Peyer's patch (tissue), 4 donors: ENCODE results near the gene FAHD2B.

Experiments used
- POLR2A ChIP-seq, 2 donors: fragments of 450-650 bp; IDR thresholded peaks; one replicate each; pipeline ENCODE4 v1.5.1; 2017; ENCODE audit warnings: antibody characterized with exemption in 2 of 2, mild to moderate bottlenecking in 2 of 2, moderate library complexity in 2 of 2
- TF ChIP-seq, protein P1 (sequence below), 6 experiments: fragments of 450-650 bp in 4 of 6; fragments of 200-600 bp in 2 of 6; sonication (generic) in 1 of 6; IDR thresholded peaks; one replicate each; pipeline ENCODE4 v1.5.1; 2017 to 2019; ENCODE audit warnings: antibody characterized with exemption in 6 of 6, mild to moderate bottlenecking in 3 of 6, moderate library complexity in 1 of 6

DNA sequence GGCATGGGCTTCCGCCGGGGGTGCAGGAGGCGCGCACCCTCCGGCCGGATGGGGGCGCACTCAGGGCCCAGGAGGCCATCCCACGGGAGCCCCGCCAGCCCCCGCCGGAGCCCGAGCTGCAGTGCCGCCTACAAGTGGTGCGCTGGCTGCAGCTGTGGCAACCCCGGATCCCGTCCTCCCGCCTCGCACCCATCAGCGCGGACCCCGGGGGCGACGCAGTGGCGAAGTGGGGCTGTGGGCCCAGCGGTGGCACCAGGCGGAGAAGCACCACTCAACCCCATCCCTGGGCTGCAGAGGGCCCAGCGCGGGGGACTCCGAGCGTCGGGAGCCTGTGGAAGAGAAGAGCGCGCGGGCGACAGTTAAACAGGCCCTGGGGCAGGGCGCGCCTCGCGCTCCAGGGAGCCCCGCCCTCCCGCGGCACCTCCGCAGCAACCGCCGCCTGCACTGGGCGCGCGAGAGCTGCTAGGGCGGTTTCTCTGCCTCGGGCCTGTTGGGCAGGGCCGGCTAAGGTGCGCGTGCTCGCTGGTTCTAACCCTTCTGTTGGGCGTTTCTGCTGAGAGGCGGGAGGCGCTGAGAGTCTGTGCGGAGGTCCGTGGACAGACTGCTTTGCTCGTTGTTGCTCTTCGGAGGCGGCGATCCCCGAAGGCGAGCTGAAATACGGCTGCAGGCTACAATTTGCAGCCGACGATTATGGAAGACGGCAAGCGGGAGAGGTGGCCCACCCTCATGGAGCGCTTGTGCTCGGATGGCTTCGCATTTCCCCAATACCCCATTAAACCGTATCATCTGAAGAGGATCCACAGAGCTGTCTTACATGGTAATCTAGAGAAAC lies 18.6 kb upstream of the FAHD2B start, which contains the start of gene ANKRD36:
- TF ChIP-seq, protein P1, sequence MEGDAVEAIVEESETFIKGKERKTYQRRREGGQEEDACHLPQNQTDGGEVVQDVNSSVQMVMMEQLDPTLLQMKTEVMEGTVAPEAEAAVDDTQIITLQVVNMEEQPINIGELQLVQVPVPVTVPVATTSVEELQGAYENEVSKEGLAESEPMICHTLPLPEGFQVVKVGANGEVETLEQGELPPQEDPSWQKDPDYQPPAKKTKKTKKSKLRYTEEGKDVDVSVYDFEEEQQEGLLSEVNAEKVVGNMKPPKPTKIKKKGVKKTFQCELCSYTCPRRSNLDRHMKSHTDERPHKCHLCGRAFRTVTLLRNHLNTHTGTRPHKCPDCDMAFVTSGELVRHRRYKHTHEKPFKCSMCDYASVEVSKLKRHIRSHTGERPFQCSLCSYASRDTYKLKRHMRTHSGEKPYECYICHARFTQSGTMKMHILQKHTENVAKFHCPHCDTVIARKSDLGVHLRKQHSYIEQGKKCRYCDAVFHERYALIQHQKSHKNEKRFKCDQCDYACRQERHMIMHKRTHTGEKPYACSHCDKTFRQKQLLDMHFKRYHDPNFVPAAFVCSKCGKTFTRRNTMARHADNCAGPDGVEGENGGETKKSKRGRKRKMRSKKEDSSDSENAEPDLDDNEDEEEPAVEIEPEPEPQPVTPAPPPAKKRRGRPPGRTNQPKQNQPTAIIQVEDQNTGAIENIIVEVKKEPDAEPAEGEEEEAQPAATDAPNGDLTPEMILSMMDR (IDR thresholded peaks at IDR 0.05) = peak; percentile 34 to 71 (median 64)
- TF ChIP-seq POLR2A (IDR thresholded peaks at IDR 0.05) = peak; percentile 40 to 69
